HepG2 (cell line): ENCODE measurements around the gene CDKN2C.

Experiments
- ELF4 ChIP-seq: sonication (generic); formaldehyde crosslinking; IDR thresholded peaks from 2 replicates; pipeline ENCODE4 v1.5.0; 2020; ENCODE audit warnings: missing genetic modification reagents, mild to moderate bottlenecking, moderate library complexity, borderline replicate concordance
- ETV5 ChIP-seq: IDR thresholded peaks from 2 replicates; pipeline ENCODE4 v1.6.1; 2018; ENCODE audit warnings: missing biosample characterization, missing genetic modification reagents, inconsistent platforms, borderline replicate concordance
- HHEX ChIP-seq: IDR thresholded peaks from 2 replicates; pipeline ENCODE4 v1.6.1; 2016; ENCODE audit warnings: control low read depth
- JUND ChIP-seq: sonication (generic); formaldehyde crosslinking; IDR thresholded peaks from 2 replicates; pipeline ENCODE4 v1.8.0; 2022; ENCODE audit warnings: mild to moderate bottlenecking, missing genetic modification reagents
- KLF13 ChIP-seq: sonication (generic); formaldehyde crosslinking; IDR thresholded peaks from 2 replicates; pipeline ENCODE4 v1.4.0; 2020; ENCODE audit warnings: mild to moderate bottlenecking, missing genetic modification reagents
- MAFG ChIP-seq: sonication (generic); formaldehyde crosslinking; IDR thresholded peaks from 2 replicates; pipeline ENCODE4 v1.5.1; 2020; ENCODE audit warnings: mild to moderate bottlenecking, missing genetic modification reagents
- MTA1 ChIP-seq: sonication (generic); formaldehyde crosslinking; IDR thresholded peaks from 2 replicates; pipeline ENCODE4 v1.4.0; 2020; ENCODE audit warnings: missing genetic modification reagents, mild to moderate bottlenecking, borderline replicate concordance
- NR3C1 ChIP-seq: sonication (generic); formaldehyde crosslinking; IDR thresholded peaks from 2 replicates; pipeline ENCODE4 v1.4.0; 2020; ENCODE audit warnings: missing genetic modification reagents
- RAD21 ChIP-seq: fragments of 450-650 bp; formaldehyde crosslinking; IDR thresholded peaks from 2 replicates; pipeline ENCODE4 v1.5.0; 2020; ENCODE audit warnings: mild to moderate bottlenecking
- SP1 ChIP-seq, 2 experiments: fragments of 450-650 bp in 1 of 2; sonication (generic) in 1 of 2; formaldehyde crosslinking in 1 of 2; IDR thresholded peaks; 2 replicates each; pipeline versions ENCODE4 v1.4.0 to v1.6.1; 2016 to 2020; ENCODE audit warnings: missing genetic modification reagents in 1 of 2
- ZNF281 ChIP-seq: sonication (generic); formaldehyde crosslinking; IDR thresholded peaks from 2 replicates; pipeline ENCODE4 v1.4.0; 2020; ENCODE audit warnings: missing genetic modification reagents, borderline replicate concordance
- TF ChIP-seq, protein P1 (sequence below): sonication (generic); formaldehyde crosslinking; IDR thresholded peaks from 2 replicates; pipeline ENCODE4 v1.9.0; 2021; ENCODE audit warnings: missing genetic modification reagents, borderline replicate concordance
- TF ChIP-seq, protein P2 (sequence below): sonication (generic); formaldehyde crosslinking; IDR thresholded peaks from 2 replicates; pipeline ENCODE4 v1.8.0; 2022; ENCODE audit warnings: mild to moderate bottlenecking, missing genetic modification reagents

DNA sequence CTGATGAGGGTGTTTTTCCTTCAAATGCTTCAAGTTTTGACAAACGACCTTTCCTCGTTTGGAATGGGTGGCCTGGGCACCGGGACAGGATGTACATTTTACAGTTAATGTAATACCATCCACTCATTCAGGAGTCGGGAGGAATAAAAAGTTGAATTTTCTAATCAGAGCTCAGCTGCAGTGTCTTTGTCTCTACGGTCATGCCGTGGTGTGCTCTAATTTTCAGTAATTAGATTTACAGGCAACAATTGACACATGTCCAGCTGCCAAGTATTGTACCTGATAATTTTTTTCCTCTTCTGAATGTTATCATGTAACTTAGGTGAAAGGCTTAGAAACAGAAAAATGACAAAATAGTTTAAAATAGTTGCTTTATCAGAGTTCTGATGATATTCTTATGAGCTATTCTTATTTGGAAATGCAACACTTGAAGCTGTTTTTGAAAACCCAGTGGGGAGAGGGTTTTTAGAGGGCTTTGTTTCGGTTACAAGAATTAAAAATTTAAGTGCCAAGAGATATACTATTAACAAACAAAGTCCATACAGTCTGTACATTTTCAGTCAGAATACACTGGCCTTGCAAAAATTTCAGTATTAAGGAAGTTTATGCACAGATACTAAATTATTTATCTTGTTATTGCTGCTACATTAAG, 1.0 kb downstream of the CDKN2C start:
- TF ChIP-seq MTA1 (CRISPR knock-in tag) (no peak), NR3C1 (CRISPR knock-in tag) (no peak), JUND (no peak), SP1 (IDR thresholded peaks at IDR 0.05) (no peak), SP1 (CRISPR knock-in tag; IDR thresholded peaks at IDR 0.05) (no peak), KLF13 (CRISPR knock-in tag) (no peak), RAD21 (CRISPR knock-in tag) (no peak), ETV5 (CRISPR knock-in tag) (no peak), HHEX (CRISPR knock-in tag) (no peak), ELF4 (CRISPR knock-in tag) (no peak), ZNF281 (CRISPR knock-in tag) (no peak), MAFG (CRISPR knock-in tag) (no peak)
- TF ChIP-seq, protein P1, sequence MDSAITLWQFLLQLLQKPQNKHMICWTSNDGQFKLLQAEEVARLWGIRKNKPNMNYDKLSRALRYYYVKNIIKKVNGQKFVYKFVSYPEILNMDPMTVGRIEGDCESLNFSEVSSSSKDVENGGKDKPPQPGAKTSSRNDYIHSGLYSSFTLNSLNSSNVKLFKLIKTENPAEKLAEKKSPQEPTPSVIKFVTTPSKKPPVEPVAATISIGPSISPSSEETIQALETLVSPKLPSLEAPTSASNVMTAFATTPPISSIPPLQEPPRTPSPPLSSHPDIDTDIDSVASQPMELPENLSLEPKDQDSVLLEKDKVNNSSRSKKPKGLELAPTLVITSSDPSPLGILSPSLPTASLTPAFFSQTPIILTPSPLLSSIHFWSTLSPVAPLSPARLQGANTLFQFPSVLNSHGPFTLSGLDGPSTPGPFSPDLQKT, result no peak
- TF ChIP-seq, protein P2, sequence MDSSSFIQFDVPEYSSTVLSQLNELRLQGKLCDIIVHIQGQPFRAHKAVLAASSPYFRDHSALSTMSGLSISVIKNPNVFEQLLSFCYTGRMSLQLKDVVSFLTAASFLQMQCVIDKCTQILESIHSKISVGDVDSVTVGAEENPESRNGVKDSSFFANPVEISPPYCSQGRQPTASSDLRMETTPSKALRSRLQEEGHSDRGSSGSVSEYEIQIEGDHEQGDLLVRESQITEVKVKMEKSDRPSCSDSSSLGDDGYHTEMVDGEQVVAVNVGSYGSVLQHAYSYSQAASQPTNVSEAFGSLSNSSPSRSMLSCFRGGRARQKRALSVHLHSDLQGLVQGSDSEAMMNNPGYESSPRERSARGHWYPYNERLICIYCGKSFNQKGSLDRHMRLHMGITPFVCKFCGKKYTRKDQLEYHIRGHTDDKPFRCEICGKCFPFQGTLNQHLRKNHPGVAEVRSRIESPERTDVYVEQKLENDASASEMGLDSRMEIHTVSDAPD (CRISPR knock-in tag), result no peak
